K562 (cell line): Measurements from ENCODE around the gene PRRC2A. TPM values are rescaled to one million over a fixed set of nuclear protein-coding genes. Genes with fewer than 3 reads are reported as not detected.

Experiments used
- BRD4 ChIP-seq: fragments of 200-600 bp; sonication (generic); IDR thresholded peaks from 2 replicates; pipeline ENCODE4 v1.6.1; 2017; ENCODE audit warnings: inconsistent platforms
- CBFB ChIP-seq: sonication (generic); formaldehyde crosslinking; IDR thresholded peaks from 2 replicates; pipeline ENCODE4 v1.4.0; 2020; ENCODE audit warnings: mild to moderate bottlenecking, missing genetic modification reagents
- CHD1 ChIP-seq: fragments of 200-600 bp; sonication (generic); IDR thresholded peaks from one replicate; pipeline ENCODE4 v1.6.1; 2012; ENCODE audit warnings: mild to moderate bottlenecking, moderate library complexity, low read length, inconsistent platforms
- CREB1 ChIP-seq, 2 experiments: sonication (generic) in 1 of 2; formaldehyde crosslinking in 1 of 2; IDR thresholded peaks; 2 replicates each; pipeline versions ENCODE4 v1.6.1 to v1.8.0; 2012 to 2022; ENCODE audit warnings: inconsistent platforms in 1 of 2, mild to moderate bottlenecking in 1 of 2, missing genetic modification reagents in 1 of 2, moderate library complexity in 1 of 2
- E2F4 ChIP-seq: sonication (generic); formaldehyde crosslinking; IDR thresholded peaks from 2 replicates; pipeline ENCODE4 v1.8.0; 2022; ENCODE audit warnings: mild to moderate bottlenecking, low read depth, missing genetic modification reagents
- ETV5 ChIP-seq: sonication (generic); formaldehyde crosslinking; IDR thresholded peaks from 2 replicates; pipeline ENCODE4 v1.4.0; 2020; ENCODE audit warnings: low read depth, mild to moderate bottlenecking, missing genetic modification reagents
- FOXA3 ChIP-seq, 2 experiments: fragments of 450-650 bp in 1 of 2; sonication (generic) in 1 of 2; formaldehyde crosslinking; IDR thresholded peaks in 1 of 2; conservative IDR thresholded peaks in 1 of 2; 2 replicates each; pipeline versions ENCODE4 v1.4.0 to v1.8.0; 2020 to 2022; ENCODE audit warnings: mild to moderate bottlenecking in 2 of 2, missing genetic modification reagents in 1 of 2
- HMGXB4 ChIP-seq: sonication (generic); formaldehyde crosslinking; IDR thresholded peaks from 2 replicates; pipeline ENCODE4 v1.8.1; 2023; ENCODE audit warnings: mild to moderate bottlenecking, missing genetic modification reagents
- HOXB6 ChIP-seq: fragments of 250-450 bp; sonication (Bioruptor Pico); IDR thresholded peaks from 2 replicates; pipeline ENCODE4 v1.5.1; 2022; ENCODE audit warnings: mild to moderate bottlenecking, borderline replicate concordance
- KDM4B ChIP-seq, 2 experiments: fragments of 450-650 bp in 1 of 2; sonication (generic) in 1 of 2; IDR thresholded peaks; 2 replicates each; pipeline ENCODE4 v1.6.1; 2016 to 2017; ENCODE audit warnings: borderline replicate concordance in 2 of 2, antibody characterized with exemption in 1 of 2, low read depth in 1 of 2, mild to moderate bottlenecking in 1 of 2
- KDM5B ChIP-seq: fragments of 200-600 bp; sonication (generic); IDR thresholded peaks from 2 replicates; pipeline ENCODE4 v1.6.1; 2012; ENCODE audit warnings: low read depth, mild to moderate bottlenecking, moderate library complexity, low read length, control low read depth, inconsistent platforms; ENCODE audit not compliant: insufficient replicate concordance
- L3MBTL2 ChIP-seq: fragments of 450-650 bp; IDR thresholded peaks from 2 replicates; pipeline ENCODE4 v1.6.1; 2016; ENCODE audit warnings: mild to moderate bottlenecking, moderate library complexity
- MTA3 ChIP-seq: fragments of 450-650 bp; formaldehyde crosslinking; IDR thresholded peaks from 2 replicates; pipeline ENCODE4 v1.6.1; 2017; ENCODE audit warnings: mild to moderate bottlenecking, borderline replicate concordance
- NR1H2 ChIP-seq: sonication (generic); formaldehyde crosslinking; IDR thresholded peaks from 2 replicates; pipeline ENCODE4 v1.4.0; 2020; ENCODE audit warnings: mild to moderate bottlenecking, missing genetic modification reagents
- PKNOX1 ChIP-seq: fragments of 450-650 bp; IDR thresholded peaks from 2 replicates; pipeline ENCODE4 v1.6.1; 2016
- PPARD ChIP-seq: fragments of 250-450 bp; sonication (Bioruptor Pico); IDR thresholded peaks from 2 replicates; pipeline ENCODE4 v1.8.0; 2022; ENCODE audit warnings: inconsistent platforms, mild to moderate bottlenecking, moderate library complexity
- SNAPC5 ChIP-seq: fragments of 250-450 bp; sonication (Bioruptor Pico); IDR thresholded peaks from 2 replicates; pipeline ENCODE4 v1.8.0; 2021; ENCODE audit warnings: moderate library complexity, mild to moderate bottlenecking, inconsistent platforms
- SP1 ChIP-seq: sonication (generic); formaldehyde crosslinking; IDR thresholded peaks from 2 replicates; pipeline ENCODE4 v1.8.1; 2022; ENCODE audit warnings: mild to moderate bottlenecking, missing genetic modification reagents
- SRSF3 ChIP-seq: fragments of 200-400 bp; formaldehyde crosslinking; IDR thresholded peaks from 2 replicates; pipeline ENCODE4 v1.6.1; 2016; ENCODE audit warnings: mild to moderate bottlenecking, low read length, moderate library complexity; ENCODE audit not compliant: insufficient read depth
- STAG1 ChIP-seq: sonication (generic); formaldehyde crosslinking; IDR thresholded peaks from 2 replicates; pipeline ENCODE4 v1.5.0; 2020; ENCODE audit warnings: missing genetic modification reagents, borderline replicate concordance
- TCF3 ChIP-seq: sonication (generic); formaldehyde crosslinking; IDR thresholded peaks from 2 replicates; pipeline ENCODE4 v1.4.0; 2020; ENCODE audit warnings: mild to moderate bottlenecking, missing genetic modification reagents
- YBX1 ChIP-seq: fragments of 450-650 bp; IDR thresholded peaks from 2 replicates; pipeline ENCODE4 v1.7.1; 2016; ENCODE audit warnings: mild to moderate bottlenecking
- YY1 ChIP-seq, 3 experiments: IDR thresholded peaks; 2 replicates each; pipeline ENCODE4 v1.6.1; 2011; ENCODE audit warnings: low read length in 2 of 3, mild to moderate bottlenecking in 2 of 3, moderate library complexity in 2 of 3, borderline replicate concordance in 1 of 3, control low read depth in 1 of 3, low read depth in 1 of 3; ENCODE audit not compliant: insufficient read depth in 3 of 3, insufficient replicate concordance in 2 of 3, control insufficient read depth in 1 of 3, insufficient read length in 1 of 3; ENCODE audit errors: extremely low read depth in 1 of 3
- ZBTB17 ChIP-seq: fragments of 450-650 bp; formaldehyde crosslinking; IDR thresholded peaks from 2 replicates; pipeline ENCODE4 v1.4.0; 2020; ENCODE audit warnings: mild to moderate bottlenecking
- ZNF444 ChIP-seq: fragments of 250-450 bp; sonication (Bioruptor Pico); IDR thresholded peaks from 2 replicates; pipeline ENCODE4 v1.4.0; 2020; ENCODE audit warnings: mild to moderate bottlenecking, moderate library complexity
- polyA plus RNA-seq, 8 experiments: library from polyadenylated mRNA; depleted of rRNA in 4 of 8; stranded (reverse) in 5 of 8; unstranded in 3 of 8; fragments of >200 nt; fragmentation: Nextera tagmentation in 2 of 8; fragmentation: Illumina TruSeq in 1 of 8; extraction: Ambion mirVana in 2 of 8; extraction: Trizol in 1 of 8; gene quantifications; 2 replicates each; pipeline versions ENCODE4 v1.2.1 to v1.2.3, GENCODE V29; 2011 to 2014; ENCODE audit warnings: inconsistent platforms in 1 of 8, missing spikeins in 1 of 8
- total RNA-seq, 7 experiments: library from RNA; depleted of rRNA in 6 of 7; stranded (reverse); fragments of >200 nt in 6 of 7; fragmentation: Illumina TruSeq in 2 of 7; extraction: Trizol in 2 of 7; gene quantifications; 2 replicates each; pipeline versions ENCODE4 v1.2.1 to v1.2.3, GENCODE V29; 2011 to 2021; ENCODE audit warnings: low replicate concordance in 1 of 7

Gene PRRC2A
- total and polyA plus RNA-seq, 9 of the 15 experiments (the other 6 are each of a cell fraction or from before 2014, with no cell fraction given): 1.0 to 332 (median 63.0) TPM

- TF ChIP-seq PPARD (no peak), SP1 (no peak), CREB1 (IDR thresholded peaks at IDR 0.05) (peak; percentile 62), CREB1 (CRISPR knock-in tag; IDR thresholded peaks at IDR 0.05) (peak; percentile 56), KDM4B (IDR thresholded peaks at IDR 0.05; ENCODE audit: borderline replicate concordance in 2 of 2, low read depth in 1 of 2) (no peak), CHD1 (no peak), FOXA3 (CRISPR knock-in tag; conservative IDR thresholded peaks at IDR 0.05 in 1 of 2, IDR thresholded peaks at IDR 0.05 in 1 of 2) (peak in 1 of 2 experiments; percentile 37; a peak in 1 of 4 replicates), CBFB (no peak), BRD4 (no peak), NR1H2 (no peak), KDM5B (peak; percentile 12), HOXB6 (CRISPR knock-in tag) (no peak), SRSF3 (no peak), TCF3 (no peak; the same call in 1 of the 2 replicates), SNAPC5 (CRISPR knock-in tag) (no peak), HMGXB4 (CRISPR knock-in tag) (no peak), L3MBTL2 (0 out of 2 replicates have a peak, but pooled peaks have one; percentile 29), E2F4 (0 out of 2 replicates have a peak, but pooled peaks have one; percentile 2), YY1 (IDR thresholded peaks at IDR 0.05; ENCODE audit: borderline replicate concordance in 1 of 3, control insufficient read depth in 1 of 3, extremely low read depth in 1 of 3, insufficient read depth in 3 of 3, insufficient read length in 1 of 3, insufficient replicate concordance in 2 of 3, low read depth in 1 of 3, low read length in 2 of 3) (no peak), ZNF444 (0 out of 2 replicates have a peak, but pooled peaks have one; percentile 31), YBX1 (no peak), MTA3 (peak; percentile 29; the same call in 1 of the 2 replicates), STAG1 (CRISPR knock-in tag) (no peak), ZBTB17 (CRISPR knock-in tag) (0 out of 2 replicates have a peak, but pooled peaks have one; percentile 47), ETV5 (CRISPR knock-in tag) (no peak), PKNOX1 (peak; percentile 96)
Observed at GRCh38 chr6:31676904-31677303, 56.4 kb downstream of the PRRC2A start (continued).
